NCI-H2029 (cell line): ENCODE results near the gene ZRANB3.
"Not testable (repeated sequence)": the region's sequence is repeated elsewhere in the genome, so short reads cannot be mapped to it uniquely, and the experiment has no call there.

Experiments used
- DNase-seq: peaks from one replicate; lab custom pipeline; 2025; lab: John Stamatoyannopoulos, UW

ZRANB3 gene

DNA sequence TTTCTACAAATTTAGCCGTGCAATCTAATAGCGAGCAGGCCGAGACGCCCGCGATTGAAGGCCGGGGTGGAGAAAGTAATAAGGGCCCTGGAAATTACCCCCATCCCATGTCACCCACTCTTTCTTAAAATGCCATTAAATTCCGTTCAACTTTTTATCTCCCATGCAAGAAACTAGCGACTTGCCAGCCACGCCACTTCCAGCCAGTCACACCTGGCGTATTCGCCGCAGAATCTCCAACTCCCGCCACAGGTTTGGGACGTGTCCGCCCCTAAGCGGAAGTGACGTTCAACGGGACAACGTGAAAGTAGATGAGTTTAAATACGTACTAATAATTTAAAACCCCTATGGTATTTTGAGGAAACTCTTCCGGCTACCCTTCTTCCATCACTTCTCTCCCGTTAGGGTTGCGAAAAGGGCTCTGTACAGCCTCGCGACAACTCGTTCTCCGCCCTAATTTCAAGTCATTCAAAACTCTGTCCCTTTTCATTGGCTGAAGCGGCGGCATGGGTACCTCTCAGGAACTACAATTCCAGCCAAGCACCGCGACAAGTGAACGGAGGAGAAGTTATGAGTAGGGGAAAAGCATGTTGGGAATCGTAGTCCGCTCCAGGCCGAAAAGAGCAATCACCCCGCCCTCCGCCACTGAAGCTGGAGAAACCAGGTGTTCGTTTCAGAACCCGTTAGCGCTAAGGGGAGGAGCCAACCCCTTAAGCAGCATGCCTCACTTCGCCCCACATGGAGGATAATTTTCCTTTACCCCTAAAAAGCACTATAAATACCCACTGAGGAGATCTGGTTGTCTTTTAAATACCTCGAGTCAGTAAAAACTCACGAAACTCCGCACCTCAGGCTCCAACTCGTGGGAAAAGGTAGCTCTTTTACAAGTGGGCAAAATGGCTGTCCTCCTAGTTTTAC, at the start of gene ZRANB3:
TSS of gene ZRANB3 (minus strand) at position 906 of the 918 bp plus-strand sequence.
- DNase-seq = peak; percentile 97

DNA sequence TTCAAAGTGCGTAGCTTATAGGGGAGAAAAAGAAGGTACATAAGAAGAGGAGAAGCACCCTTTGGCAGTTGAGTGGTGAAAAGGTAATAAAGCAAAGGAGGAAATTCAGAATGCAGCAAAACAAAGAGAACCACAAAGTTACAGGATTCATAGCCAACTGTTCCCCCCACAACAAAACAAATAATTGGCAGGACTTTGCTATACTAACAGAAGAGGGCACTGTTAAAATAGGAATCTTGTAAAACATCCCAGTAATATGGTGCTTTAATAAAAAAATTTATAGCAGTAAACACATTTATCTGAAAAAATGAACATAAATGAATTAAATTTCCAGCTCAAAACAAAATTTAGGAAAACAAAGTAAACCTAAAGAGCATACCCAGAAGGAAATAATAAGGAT, 42.6 kb upstream of the ZRANB3 start:
- no peak for DNase-seq

DNA sequence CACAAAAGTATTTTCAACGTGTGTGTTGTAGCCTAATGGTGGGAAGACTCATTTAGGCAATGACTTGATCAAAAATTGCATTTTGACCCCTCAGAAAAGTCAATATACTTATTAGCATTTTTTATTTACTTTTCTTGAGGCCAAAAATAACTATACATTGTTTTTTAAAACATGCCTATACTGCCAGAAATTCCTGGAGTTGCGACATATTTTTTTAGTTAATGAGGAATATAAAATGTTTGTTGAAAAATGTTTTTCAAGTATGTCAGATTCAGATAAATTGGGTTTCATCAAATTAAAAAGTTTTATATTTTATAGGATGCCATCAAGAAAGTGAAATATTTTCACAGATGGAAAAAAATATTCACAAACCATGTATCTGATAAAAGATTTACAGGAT, 39.9 kb upstream of the ZRANB3 start:
- DNase-seq = no peak

DNA sequence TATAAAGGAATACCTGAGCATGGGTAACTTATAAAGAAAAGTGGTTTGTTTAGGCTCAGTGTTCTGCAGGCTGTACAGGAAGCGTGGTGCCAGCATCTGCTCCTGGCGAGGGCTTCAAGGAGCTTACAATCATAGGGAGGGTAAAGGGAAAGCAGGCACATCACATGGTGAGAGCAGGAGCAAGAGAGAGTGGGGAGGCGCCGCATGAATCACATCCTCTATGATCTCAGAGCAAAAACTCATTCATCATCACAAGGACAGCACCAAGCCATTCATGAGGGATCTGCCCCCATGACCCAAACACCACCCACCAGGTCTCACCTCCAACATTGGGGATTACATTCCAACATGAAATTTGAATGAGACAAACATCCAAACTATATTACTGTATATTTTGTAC, 32.8 kb upstream of the ZRANB3 start:
- no peak for DNase-seq

DNA sequence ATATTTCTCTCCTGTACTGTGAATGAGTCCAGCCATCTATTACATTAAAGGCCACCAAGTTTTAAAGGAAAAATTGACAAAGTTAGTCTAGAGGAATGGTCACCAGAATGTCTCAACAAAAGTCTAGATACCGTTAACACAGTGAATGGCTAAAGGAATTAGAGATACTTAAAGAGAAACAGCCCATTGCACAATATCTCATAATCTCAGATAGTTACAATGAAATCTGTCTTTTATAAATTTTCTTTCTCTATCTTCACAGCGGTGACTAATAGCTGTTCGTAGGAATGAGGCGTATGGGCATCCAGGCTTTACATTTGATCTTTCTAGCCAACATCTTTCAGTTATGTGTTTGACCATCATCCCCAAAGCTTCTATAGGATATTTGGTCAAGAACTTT, 30.9 kb upstream of the ZRANB3 start:
- no peak for DNase-seq

DNA sequence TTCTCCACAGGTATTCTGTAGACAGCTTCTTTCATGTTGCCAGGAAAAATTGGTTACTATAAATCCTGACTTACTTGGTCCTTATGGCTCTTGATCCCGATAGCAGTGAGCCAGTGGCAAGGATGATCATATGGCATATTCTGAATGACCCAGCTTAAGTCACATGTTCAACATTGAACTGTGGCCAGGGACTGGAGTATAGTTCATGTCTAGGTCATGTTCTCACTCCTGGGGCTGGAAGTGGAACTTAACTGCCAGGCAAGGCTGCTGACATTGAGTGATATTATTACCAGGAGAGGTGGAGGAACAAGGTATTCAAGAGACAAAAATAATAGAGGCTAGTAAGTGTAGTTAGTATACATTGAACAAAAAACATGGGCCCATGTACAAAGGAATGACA, 26.5 kb upstream of the ZRANB3 start:
- no peak for DNase-seq

DNA sequence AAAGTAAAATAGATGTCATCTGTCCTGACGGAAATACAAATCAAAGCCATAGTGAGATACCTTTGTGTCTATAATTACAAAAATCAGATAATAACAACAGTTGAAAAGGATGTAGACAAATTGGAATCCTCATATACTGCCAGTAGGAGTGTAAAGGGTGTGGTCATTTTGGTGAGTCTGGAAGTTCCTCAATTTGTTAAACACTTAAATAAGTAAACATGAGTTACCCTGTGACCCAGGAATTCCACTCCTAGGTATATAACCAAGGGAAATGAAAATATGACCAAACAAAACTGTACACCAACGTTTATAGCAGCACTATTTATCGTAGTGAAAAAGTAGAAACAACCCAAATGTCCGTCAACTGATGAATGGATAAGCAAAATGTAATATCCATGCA, 24.3 kb upstream of the ZRANB3 start:
- DNase-seq = no peak

DNA sequence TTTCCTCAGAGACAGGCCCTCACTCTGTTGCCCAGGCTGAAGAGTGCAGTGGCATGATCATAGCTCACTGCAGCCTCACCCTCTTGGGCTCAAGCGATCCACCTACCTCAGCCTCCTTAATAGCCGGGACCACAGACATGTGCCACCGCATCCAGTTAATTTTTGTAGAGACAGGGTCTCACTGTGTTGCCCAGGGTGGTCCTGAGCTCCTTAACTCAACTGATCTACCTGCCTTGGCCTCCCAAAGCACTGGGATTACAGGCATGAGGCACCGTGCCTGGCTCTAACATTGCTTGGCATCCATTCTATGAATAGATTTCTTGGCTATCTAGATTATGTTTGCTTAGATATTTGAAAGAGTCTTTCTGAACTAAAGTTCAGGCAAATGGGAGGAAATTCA, 21.9 kb upstream of the ZRANB3 start:
- DNase-seq = no peak

DNA sequence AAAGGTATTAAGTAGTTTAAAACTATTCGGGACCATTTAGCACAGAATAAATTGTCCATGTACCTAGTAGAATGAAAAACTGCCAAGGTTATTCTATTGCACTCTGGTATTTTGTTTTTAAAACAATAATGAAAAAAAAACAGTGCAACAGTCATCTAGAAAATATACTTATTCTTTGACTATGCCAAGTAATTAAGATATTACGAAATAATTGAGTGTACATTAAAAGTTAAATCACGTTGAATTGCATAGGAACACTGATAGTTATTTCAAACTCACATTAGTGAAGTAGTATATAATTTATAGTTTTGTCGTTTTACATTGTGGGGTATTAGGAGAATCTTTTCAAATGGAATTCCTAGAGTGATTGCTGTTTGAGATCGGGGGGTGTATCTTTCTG, 20.3 kb upstream of the ZRANB3 start:
- DNase-seq = no peak

DNA sequence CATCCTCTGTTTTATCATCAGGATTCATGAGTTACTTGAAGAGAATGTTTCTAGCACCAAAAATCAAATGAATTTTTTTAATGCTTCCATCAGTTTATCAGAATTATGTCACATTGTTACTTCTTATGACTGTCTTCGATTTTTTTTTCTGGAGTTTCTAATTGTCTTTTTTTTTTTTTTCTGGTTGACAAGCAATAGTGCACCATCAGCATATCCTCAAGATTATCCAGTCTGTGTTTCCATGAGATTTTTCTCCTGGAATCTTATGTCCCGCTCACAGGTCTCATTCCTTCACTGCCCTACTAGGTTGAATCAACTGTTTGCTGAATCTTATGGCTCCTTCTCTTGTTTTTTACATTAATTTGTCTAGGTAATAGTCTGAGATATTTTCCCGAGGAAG, 16.3 kb upstream of the ZRANB3 start:
- no peak for DNase-seq

DNA sequence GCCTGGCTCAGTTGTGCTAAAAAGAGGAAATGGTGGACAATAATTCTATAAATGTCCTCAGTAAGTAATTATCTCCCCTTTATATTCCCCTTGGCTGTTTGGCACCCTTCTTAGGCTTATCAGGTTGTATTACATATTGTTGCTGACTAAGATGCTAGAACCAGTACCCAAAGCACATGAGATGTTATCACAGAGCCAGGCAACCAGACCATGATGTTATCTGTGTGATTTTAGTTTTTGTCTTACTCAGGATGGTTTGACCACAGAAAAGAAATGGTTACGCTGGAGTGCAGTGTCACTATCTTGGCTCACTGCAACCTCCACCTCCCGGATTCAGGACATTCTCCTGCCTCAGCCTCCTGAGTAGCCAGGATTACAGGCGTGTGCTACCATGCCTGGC, 15.4 kb upstream of the ZRANB3 start:
- DNase-seq = no peak

DNA sequence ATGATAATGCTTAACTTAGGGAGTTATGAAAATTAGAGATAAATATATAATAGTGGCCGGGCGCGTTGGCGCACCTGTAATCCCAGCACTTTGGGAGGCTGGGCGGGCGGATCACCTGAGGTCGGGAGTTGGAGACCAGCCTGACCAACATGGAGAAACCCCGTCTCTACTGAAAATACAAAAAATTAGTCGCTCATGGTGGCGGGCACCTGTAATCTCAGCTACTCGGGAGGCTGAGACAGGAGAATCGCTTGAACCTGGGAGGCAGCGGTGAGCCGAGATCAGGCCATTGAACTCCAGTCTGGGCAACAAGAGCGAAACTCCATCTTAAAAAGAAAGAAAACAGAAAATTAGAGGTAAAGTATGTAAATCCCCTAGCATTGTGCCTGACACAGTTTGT, 2.5 kb upstream of the ZRANB3 start:
- DNase-seq = not testable (repeated sequence)

DNA sequence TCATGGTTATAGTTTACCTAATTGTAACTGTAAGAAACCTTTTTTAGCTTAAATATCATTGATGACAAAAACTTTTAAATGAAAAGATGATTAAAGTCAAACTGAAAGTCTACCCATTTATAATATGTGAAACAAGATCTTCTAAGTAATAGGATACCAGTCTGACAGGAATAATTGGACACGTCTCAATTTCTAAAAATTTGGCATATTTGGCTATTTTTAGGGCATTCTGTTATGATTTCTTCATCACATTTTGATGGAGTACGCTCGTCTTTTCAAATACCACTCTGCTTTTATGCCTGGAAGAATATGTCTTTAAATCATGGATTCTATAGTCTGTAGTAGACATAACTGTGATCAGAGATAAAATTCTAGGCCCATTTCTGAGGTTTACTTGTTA, 1.6 kb upstream of the ZRANB3 start:
- no peak for DNase-seq

DNA sequence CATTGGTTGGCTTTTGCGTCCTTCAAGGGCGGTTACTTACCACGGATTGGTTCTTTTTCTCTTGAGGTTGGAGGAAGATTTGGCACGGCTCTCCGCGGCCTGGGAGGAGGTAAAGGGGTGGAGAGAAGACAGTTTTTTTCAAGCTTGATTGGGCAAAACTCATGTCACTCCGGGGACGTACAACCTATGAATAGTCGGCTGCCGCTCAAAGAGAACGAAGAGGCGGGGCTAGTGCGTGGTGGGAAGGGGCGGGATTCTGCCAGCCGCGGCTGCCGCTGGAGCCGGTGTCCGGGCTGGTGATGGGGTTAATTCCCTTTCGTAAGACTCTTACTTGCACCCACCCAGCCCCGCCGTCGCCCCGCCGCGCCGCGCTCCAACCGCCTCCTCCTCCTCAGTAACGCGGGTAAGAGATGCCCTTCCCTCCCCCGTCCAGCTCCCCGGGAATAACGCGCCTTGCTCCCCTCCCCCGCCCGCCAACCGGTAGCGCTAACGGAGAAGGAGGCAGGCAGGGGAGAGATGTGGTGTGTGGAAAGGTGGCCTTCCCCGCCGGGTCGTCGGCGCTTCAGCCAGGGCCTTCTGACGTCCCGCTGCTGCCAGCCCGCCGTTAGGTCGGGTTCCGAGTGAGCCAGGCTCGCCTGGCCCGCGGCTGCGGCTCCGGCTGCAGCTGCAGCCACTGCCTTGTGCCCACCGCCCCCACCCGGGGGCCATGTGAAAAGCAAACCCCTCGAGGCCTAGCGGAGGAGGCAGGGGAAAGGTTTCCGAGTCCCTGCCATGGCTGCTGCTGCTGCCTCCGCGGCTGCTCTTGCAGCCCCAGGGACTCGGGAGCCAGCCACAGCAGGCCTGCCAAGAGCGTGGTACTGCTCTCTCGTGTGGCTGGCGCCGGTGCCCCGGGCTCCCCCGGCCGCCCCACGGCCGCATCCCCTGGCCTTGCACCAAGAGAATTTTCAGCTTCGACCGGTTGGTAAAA, 496 bp upstream of the ZRANB3 start, which contains the start of gene R3HDM1:
TSS of gene R3HDM1 (plus strand) at position 254 of the 967 bp plus-strand sequence. CDS start 73,362 bp downstream, outside the sequence.
- DNase-seq = peak; percentile 99

DNA sequence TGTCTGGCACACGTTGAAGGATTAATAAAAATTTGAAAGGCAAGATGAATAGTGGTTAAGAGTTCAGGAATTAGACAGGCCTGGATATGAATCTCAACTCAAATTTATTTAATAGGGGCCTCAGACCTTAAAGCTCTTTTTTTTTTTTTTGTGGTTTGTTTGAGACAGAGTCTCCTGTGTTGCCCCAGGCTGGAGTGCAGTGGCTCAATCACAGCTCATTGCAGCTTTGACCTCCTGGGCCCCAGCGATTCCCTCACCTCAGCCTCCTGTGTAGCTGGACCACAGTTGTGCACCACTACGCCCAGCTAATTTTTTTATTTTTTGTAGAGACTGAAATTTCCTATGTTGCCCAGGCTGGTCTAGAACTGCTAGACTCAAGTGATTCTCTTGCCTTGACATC, 3.0 kb downstream of the ZRANB3 start:
- no peak for DNase-seq

DNA sequence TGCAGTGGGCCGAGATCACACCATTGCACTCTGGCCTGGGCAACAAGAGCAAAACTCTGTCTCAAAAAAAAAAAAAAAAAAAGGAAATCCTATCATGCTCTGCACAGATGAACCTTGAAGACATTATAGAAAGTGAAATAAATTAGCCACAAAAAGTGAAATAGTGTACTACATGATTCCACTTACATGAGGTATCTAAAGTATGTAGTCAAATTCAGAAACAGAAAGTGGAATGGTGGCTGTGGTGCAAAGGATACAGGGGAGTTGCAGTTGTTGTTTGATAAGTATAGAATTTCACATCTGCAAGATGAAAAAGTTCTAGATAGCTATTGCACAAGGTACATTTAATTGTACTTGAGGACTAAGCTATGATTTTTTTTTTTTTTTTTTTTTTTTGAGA, 5.2 kb downstream of the ZRANB3 start:
- DNase-seq = no peak

DNA sequence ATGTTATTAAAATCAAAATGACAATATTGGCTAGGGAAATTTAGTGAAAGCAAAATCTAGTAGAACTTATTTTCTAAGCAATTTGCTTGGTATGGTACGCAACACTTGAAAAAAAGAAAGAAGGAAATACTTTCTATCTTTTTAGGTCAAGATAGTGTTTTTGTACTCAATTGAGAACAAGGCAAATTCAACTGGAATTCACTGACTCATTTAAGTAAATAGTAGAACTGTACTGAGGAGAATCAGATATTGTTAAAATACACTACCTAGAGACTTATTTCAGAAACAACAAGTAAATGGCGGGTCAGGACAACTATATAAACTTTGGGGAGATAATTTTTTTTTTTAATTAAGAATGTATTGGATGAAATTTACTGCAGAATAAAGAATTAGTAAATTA, 18.9 kb downstream of the ZRANB3 start:
- no peak for DNase-seq

DNA sequence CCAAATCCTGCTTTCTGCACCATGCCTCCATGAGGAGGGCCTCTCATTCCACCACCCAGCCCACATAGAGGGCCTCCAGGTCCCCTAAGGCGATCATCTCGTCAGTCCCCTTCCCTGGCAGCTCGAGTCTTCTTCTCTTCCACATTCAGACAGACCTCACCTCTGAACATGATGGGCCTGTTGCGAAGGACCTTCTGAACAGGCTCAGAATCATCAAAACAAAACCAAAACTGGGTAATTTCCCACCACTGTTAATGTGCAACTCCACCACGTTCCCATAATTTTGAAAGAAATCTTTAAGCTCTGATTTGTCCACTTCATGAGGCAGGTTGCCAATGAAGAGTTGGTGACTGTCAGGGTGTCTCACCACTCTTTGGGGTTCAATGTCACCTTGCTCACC, 20.4 kb downstream of the ZRANB3 start:
- DNase-seq = no peak

DNA sequence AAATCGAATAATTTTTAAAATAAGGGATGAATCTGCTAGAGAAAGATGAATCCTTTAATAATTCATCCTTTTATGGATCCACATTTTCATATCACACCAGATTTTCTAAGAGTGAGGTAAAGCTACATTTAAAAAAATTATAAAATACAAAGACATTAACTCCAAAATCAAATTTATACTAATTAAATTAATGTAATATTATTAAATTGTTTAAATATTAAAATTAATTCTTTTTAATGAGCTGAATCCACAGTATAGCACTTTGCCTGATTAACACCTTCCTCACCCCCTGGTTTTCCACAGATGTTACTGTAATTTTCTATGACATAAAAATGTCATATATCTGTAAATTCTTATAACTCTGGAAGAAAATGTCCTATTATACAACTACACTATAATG, 26.2 kb downstream of the ZRANB3 start:
- no peak for DNase-seq

DNA sequence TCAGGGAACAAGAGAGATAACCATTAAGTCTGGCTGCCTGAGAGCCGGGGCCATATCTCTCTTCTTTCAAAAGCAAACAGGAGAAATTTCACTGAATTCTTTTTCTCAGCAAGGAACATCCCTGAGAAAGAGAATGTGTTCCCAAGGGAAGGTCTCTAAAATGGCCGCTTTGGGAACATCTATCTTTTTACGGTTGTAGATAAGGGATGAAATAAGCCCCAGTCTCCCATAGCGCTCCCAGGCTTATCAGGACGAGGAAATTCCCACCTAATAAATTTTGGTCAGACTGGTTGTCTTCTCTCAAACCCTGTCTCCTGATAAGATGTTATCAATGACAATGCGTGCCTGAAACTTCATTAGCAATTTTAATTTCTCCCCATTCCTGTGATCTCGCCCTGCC, 32.4 kb downstream of the ZRANB3 start:
- DNase-seq = not testable (repeated sequence)

DNA sequence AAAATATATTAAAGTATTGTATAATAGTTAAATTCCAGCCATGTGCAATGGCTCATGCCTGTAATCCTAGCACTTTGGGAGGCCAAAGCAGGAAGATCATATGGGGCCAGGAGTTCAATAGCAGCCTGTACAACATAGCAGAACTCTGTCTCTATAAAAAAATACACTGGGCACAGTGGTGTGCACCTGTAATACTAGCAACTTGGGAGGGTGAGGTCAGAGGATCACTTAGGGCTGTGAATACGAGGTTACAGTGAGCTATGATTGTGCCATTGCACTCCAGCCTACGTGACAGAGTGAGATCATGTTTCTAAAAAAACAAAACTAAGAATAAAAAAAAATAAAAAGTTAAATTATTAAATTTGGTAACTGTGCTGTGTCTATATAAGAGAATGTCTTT, 36.1 kb downstream of the ZRANB3 start:
- DNase-seq = no peak

DNA sequence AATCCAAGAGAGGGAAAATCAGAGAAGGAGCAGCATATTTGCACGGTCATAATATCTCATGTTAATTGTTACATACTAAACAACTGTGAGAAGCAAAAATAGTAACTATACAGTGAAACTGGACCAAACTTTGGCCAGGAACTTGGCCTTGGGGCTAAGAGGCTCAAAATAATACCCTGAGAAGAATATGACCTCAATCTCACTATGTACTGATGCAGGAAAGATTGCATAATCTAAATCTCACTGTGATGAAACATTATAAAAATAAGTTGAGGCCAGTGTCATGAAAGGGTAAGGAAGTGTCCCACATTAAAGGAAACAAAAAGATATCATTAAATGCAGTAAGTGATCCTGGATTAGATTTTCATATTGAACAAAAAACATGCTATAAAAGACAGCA, 36.5 kb downstream of the ZRANB3 start:
- no peak for DNase-seq

DNA sequence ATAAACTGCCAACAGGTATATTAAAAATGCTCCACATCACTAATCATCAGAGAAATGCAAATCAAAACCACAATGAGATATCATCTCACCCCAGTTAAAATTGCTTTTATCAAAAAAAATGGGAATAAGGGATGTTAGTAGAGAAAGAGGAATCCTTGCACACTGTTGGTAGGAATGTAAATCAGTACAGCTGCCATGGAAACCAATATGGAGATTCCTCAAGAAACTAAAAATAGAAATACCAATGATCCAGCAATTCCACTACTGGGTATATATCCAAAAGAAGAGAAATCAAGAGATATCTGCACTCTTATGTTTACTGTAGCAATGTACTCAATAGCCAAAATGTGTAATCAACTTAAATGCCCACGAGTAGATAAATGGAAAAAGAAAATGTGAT, 40.6 kb downstream of the ZRANB3 start:
- DNase-seq = no peak
